ENCODE data around the gene SLC38A5. TPM values are rescaled to one million over a fixed set of nuclear protein-coding genes. Genes with fewer than 3 reads are reported as not detected.

Gene SLC38A5
- total and polyA plus RNA-seq, 2 donors (not counting 1 experiment from before 2014, with no cell fraction given), result 8.3 to 21.5 TPM

DNA sequence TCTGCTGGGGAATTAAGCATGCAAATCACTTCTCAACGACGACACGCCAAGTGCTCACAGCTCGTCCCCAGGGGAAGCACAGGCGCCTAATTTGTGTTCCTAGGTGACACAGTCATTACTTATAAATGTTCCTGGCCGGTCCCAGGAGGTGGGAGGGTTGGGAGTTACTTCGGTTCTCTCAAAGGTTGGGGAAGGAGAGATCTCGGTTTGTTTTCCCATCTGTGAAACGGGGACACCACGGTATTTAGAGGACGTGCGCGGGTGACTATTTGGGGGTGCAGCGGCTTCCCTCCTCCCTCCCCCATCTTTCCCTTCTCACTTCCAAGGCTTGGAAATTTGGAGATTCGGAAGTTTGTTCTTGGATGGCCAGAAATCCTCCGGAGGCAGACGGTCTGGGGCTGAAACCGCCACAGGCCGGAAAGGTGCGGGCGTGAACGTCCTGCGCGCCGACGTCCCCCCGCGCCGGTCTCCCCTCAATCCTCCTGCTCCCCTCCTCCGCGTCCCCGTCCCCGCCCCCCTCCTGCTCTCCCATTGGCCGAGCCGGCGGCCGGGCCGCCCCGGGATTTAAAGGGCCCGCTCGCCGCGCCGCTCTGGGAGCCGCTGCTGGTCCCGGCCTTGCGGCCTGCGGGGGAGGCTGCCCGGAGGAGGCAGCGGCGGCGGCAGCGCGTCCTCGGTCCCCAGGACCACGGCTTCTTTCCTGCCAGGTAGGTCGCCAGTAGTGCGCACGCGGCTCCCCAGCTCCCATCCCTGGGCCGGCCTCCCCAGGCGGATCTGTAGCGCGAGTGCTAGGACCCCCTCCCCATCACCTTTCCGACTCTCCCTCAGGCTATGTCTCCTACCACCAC is 38.6 kb upstream of the SLC38A5 start, which contains the start of gene PORCN:
TSS of gene PORCN (plus strand) at position 593 of the 845 bp plus-strand sequence. CDS start 829 bp downstream, outside the sequence.
- Histone ChIP-seq H3K4me1 (ENCODE audit: control insufficient read depth, extremely low read depth, insufficient read depth, low read length) (no peaks in the 10 kb centered on the region), H3K9ac (ENCODE audit: insufficient read depth, low read length) (peak within 1 kb of the TSS; percentile 75), H3K4me2 (ENCODE audit: extremely low read depth, insufficient read depth, low read length) (peak within 1 kb of the TSS; percentile 87), H3K4me3 (replicated peaks in 1 of 4; ENCODE audit: control extremely low read depth in 1 of 4, insufficient read depth in 1 of 4, low read depth in 3 of 4, low read length in 4 of 4) (peak within 1 kb of the TSS; percentile 59 to 81 (median 70)), H3K27me3 (ENCODE audit: control insufficient read depth, insufficient read depth, low read length) (no peaks in the 10 kb centered on the region), H3K27ac (ENCODE audit: insufficient read depth, low read length) (peak within 1 kb of the TSS; percentile 39), H2AFZ (ENCODE audit: low read length) (peak within 1 kb of the TSS; percentile 86), H3K9me3 (ENCODE audit: control insufficient read depth, insufficient read depth, low read depth, low read length) (no peaks in the 10 kb centered on the region), H3K79me2 (ENCODE audit: control insufficient read depth, insufficient read depth, low read length) (no peaks in the 10 kb centered on the region), H4K20me1 (ENCODE audit: control insufficient read depth, extremely low read depth, insufficient read depth, low read length) (no peaks in the 10 kb centered on the region), H3K36me3 (ENCODE audit: control insufficient read depth, insufficient read depth, low read length) (no peaks in the 10 kb centered on the region)
- DNase-seq (ENCODE audit: low read depth in 2 of 2), result peak; percentile 53 to 56
- TF ChIP-seq EZH2 (IDR thresholded peaks at IDR 0.05; ENCODE audit: low read length, missing control alignments), result no peak

DNA sequence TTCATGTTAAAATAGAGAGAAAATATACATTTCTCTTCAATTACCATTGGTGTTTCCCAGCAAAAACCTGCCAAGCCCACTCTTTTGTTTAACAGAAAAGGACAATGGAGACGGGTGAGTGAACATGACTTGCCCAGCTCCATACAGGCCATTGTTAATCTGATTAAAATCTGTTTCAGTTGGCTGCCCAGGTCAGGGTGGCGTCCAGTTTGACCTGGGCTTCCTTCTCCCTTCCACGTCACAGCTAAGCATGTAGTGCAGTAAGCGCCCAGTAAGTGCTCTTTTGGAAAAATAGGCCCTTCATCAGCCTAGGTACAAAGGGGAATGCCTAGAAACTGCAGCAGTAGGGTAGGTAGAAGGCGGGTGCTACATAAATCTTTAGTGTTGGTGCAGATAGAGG is 37.2 kb upstream of the SLC38A5 start:
- Histone ChIP-seq H3K36me3 (ENCODE audit: control insufficient read depth, insufficient read depth, low read length) (no peaks in the 10 kb centered on the region), H3K9ac (ENCODE audit: insufficient read depth, low read length) (no peak overlapping the region), H3K9me3 (ENCODE audit: control insufficient read depth, insufficient read depth, low read depth, low read length) (no peaks in the 10 kb centered on the region), H2AFZ (ENCODE audit: low read length) (no peak overlapping the region), H3K4me2 (ENCODE audit: extremely low read depth, insufficient read depth, low read length) (no peak overlapping the region), H3K4me1 (ENCODE audit: control insufficient read depth, extremely low read depth, insufficient read depth, low read length) (no peaks in the 10 kb centered on the region), H4K20me1 (ENCODE audit: control insufficient read depth, extremely low read depth, insufficient read depth, low read length) (no peaks in the 10 kb centered on the region), H3K4me3 (replicated peaks in 1 of 4; ENCODE audit: control extremely low read depth in 1 of 4, insufficient read depth in 1 of 4, low read depth in 3 of 4, low read length in 4 of 4) (no peak overlapping the region), H3K27me3 (ENCODE audit: control insufficient read depth, insufficient read depth, low read length) (no peaks in the 10 kb centered on the region), H3K79me2 (ENCODE audit: control insufficient read depth, insufficient read depth, low read length) (no peaks in the 10 kb centered on the region), H3K27ac (ENCODE audit: insufficient read depth, low read length) (no peak overlapping the region)
- no peak for TF ChIP-seq EZH2 (IDR thresholded peaks at IDR 0.05; ENCODE audit: low read length, missing control alignments)
- TF ChIP-seq CTCF (conservative IDR thresholded peaks at IDR 0.05 in 1 of 2, IDR thresholded peaks at IDR 0.05 in 1 of 2; ENCODE audit: low read depth in 1 of 2, low read length in 2 of 2), result no peak
- DNase-seq (ENCODE audit: low read depth in 2 of 2), result no peak

DNA sequence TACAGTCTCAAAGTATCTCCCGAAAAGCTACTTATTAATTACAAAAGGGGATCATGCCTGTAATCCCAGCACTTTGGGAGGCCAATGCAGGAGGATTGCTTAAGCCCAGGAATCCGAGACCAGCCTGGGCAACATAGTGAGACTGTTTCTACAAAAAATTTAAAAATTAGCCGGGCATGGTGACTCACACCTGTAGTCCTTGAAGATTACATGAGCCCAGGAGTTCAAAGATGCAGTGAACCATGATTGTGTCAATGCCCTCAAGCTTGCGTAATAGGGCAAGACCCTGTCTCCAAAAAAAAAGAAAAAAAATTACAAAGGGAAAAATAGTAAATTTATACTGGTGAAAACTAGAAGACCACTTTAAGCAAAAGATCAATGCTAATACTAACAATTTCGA is 35.4 kb upstream of the SLC38A5 start:
- DNase-seq (ENCODE audit: low read depth in 2 of 2), result no peak
- H3K9ac ChIP-seq (ENCODE audit: insufficient read depth, low read length), result no peak overlapping the region
- H3K36me3 ChIP-seq (ENCODE audit: control insufficient read depth, insufficient read depth, low read length), result no peaks in the 10 kb centered on the region
- TF ChIP-seq CTCF (conservative IDR thresholded peaks at IDR 0.05 in 1 of 2, IDR thresholded peaks at IDR 0.05 in 1 of 2; ENCODE audit: low read depth in 1 of 2, low read length in 2 of 2) (no peak), EZH2 (IDR thresholded peaks at IDR 0.05; ENCODE audit: low read length, missing control alignments) (no peak)
- no peaks in the 10 kb centered on the region for H3K9me3 ChIP-seq (ENCODE audit: control insufficient read depth, insufficient read depth, low read depth, low read length)
- H3K27ac ChIP-seq (ENCODE audit: insufficient read depth, low read length), result no peak overlapping the region
- no peaks in the 10 kb centered on the region for H3K27me3 ChIP-seq (ENCODE audit: control insufficient read depth, insufficient read depth, low read length)
- H3K4me2 ChIP-seq (ENCODE audit: extremely low read depth, insufficient read depth, low read length), result no peak overlapping the region
- H3K4me1 ChIP-seq (ENCODE audit: control insufficient read depth, extremely low read depth, insufficient read depth, low read length), result no peaks in the 10 kb centered on the region
- no peaks in the 10 kb centered on the region for H3K79me2 ChIP-seq (ENCODE audit: control insufficient read depth, insufficient read depth, low read length)
- no peak overlapping the region for H2AFZ ChIP-seq (ENCODE audit: low read length)
- no peaks in the 10 kb centered on the region for H4K20me1 ChIP-seq (ENCODE audit: control insufficient read depth, extremely low read depth, insufficient read depth, low read length)
- no peak overlapping the region for H3K4me3 ChIP-seq (replicated peaks in 1 of 4; ENCODE audit: control extremely low read depth in 1 of 4, insufficient read depth in 1 of 4, low read depth in 3 of 4, low read length in 4 of 4)
